GM12864 (cell line): ENCODE measurements around the gene ERC1.

ENCODE experiments used
- DNase-seq: peaks from one replicate; pipeline ENCODE4 v3.0.0-alpha.2; 2011; ENCODE audit warnings: low read depth
- H3K4me3 ChIP-seq: 2 replicates; pipeline ENCODE4 v1.5.1; 2011; ENCODE audit warnings: mild to moderate bottlenecking, low read depth, low read length, control low read depth
- CTCF ChIP-seq: IDR thresholded peaks from 2 replicates; pipeline ENCODE4 v1.5.1; 2011; ENCODE audit warnings: low read depth, mild to moderate bottlenecking, moderate library complexity, low read length, control low read depth, inconsistent platforms; ENCODE audit errors: missing control alignments

Gene ERC1

GRCh38 chr12:1284611-1285010 is 293.6 kb downstream of the ERC1 start:
- no peak for DNase-seq
- H3K4me3 ChIP-seq: no peak overlapping the region
- TF ChIP-seq CTCF: no peak

- DNase-seq: no peak
- no peak for TF ChIP-seq CTCF
- H3K4me3 ChIP-seq: no peak overlapping the region
Measured at GRCh38 chr12:1287446-1287975, 296.5 kb downstream of the ERC1 start.

GRCh38 chr12:1288333-1288732 is 297.3 kb downstream of the ERC1 start:
- no peak overlapping the region for H3K4me3 ChIP-seq
- DNase-seq: no peak
- no peak for TF ChIP-seq CTCF

GRCh38 chr12:1289371-1290155 is 298.5 kb downstream of the ERC1 start:
- no peak for TF ChIP-seq CTCF
- DNase-seq: no peak
- H3K4me3 ChIP-seq: no peak overlapping the region

- no peak overlapping the region for H3K4me3 ChIP-seq
- no peak for TF ChIP-seq CTCF
- no peak for DNase-seq
Measured at GRCh38 chr12:1290716-1291115, 299.7 kb downstream of the ERC1 start.

DNA sequence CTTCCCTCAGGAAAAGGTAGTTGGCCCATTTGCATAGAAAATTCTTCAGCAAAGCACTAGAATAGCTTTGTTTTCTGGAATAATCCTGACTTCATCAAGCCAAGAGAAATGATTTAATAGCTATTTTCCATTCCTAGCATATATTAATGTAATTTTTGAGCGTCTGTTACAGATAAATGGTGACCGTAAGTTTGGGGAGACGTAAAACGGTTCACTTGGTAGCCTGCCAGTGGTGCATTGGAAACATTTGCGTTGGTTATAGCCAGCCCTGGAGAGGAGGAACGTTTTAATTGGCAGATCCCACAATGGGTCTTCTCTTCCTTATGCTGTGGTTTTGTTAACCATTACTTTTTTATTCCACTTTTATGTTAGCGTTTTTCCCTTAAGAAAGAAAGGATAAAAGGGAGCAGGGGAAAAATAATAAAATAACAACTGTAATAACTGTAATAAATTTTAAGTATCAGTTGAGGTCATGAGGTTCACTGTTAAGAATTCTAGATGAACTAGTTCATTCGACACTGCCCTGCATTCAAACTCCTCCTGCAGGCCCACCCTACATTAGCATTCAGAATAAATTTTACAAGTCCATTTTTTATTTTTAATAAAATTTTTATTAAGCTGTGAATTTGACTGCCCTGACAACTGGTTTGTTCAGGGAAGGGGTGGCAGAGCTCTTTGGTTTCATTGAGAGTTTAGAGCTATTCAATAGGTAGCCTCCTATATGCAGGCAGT is 300.7 kb downstream of the ERC1 start:
- no peak for DNase-seq
- no peak overlapping the region for H3K4me3 ChIP-seq
- no peak for TF ChIP-seq CTCF

- TF ChIP-seq CTCF: no peak
- H3K4me3 ChIP-seq: no peak overlapping the region
- no peak for DNase-seq
Measured at GRCh38 chr12:1293901-1294300, 302.9 kb downstream of the ERC1 start.
